Caco-2 (cell line): ENCODE results near the gene SAMD8. TPM values are rescaled to one million over a fixed set of nuclear protein-coding genes. Genes with fewer than 3 reads are reported as not detected.

Source experiments
- BruUV-seq: library from RNA; stranded (reverse); fragments of 400-500 nt; replicated peaks from 2 replicates; lab custom pipeline; 2021; lab: Mats Ljungman, UMichigan
- CTCF ChIA-PET: fragments of 300-600 bp; sonication (Branson Sonifier 250); formaldehyde crosslinking; loops from one replicate; lab custom pipeline; 2022; ENCODE audit warnings: antibody characterized with exemption; lab: Charles Lee
- POLR2A ChIA-PET: fragments of 300-600 bp; sonication (Branson Sonifier 250); formaldehyde crosslinking; loops from one replicate; lab custom pipeline; 2022; ENCODE audit warnings: antibody characterized with exemption; lab: Charles Lee
- DNase-seq, 2 experiments: peaks; one replicate each; pipeline versions ENCODE4 v3.0.0 to v3.0.0-alpha.2; 2020 to 2022
- H3K27me3 ChIP-seq: replicated peaks from 2 replicates; pipeline ENCODE4 v1.6.0; 2011; ENCODE audit warnings: low read length; ENCODE audit not compliant: control insufficient read depth, insufficient read depth
- H3K36me3 ChIP-seq: 2 replicates; pipeline ENCODE4 v1.5.1; 2011; ENCODE audit warnings: low read length; ENCODE audit not compliant: control insufficient read depth, insufficient read depth
- H3K4me1 ChIP-seq: fragments of 250-450 bp; sonication (Bioruptor Pico); 2 replicates; pipeline ENCODE4 v1.5.1; 2020; ENCODE audit warnings: mild to moderate bottlenecking
- H3K4me3 ChIP-seq: 2 replicates; pipeline ENCODE4 v1.5.1; 2011; ENCODE audit warnings: low read depth, mild to moderate bottlenecking, control low read depth, low read length
- H3K9me3 ChIP-seq: fragments of 250-450 bp; sonication (Bioruptor Pico); 2 replicates; pipeline ENCODE4 v1.5.1; 2020; ENCODE audit warnings: mild to moderate bottlenecking, moderate library complexity
- H3K27ac Mint-ChIP-seq: one replicate; pipeline ENCODE4 v1.8.0; 2022; ENCODE audit warnings: mixed read lengths; ENCODE audit not compliant: unreplicated experiment
- H3K27me3 Mint-ChIP-seq: one replicate; pipeline ENCODE4 v1.8.0; 2022; ENCODE audit warnings: mixed read lengths; ENCODE audit not compliant: insufficient read depth, unreplicated experiment
- H3K36me3 Mint-ChIP-seq: one replicate; pipeline ENCODE4 v1.8.0; 2022; ENCODE audit warnings: mild to moderate bottlenecking, mixed read lengths; ENCODE audit not compliant: insufficient read depth, unreplicated experiment
- H3K4me1 Mint-ChIP-seq: one replicate; pipeline ENCODE4 v1.8.0; 2022; ENCODE audit warnings: low read depth, mixed read lengths; ENCODE audit not compliant: unreplicated experiment
- H3K4me3 Mint-ChIP-seq: one replicate; pipeline ENCODE4 v1.8.0; 2022; ENCODE audit warnings: mild to moderate bottlenecking, moderate library complexity, mixed read lengths; ENCODE audit not compliant: unreplicated experiment
- H3K9me3 Mint-ChIP-seq: one replicate; pipeline ENCODE4 v1.8.0; 2022; ENCODE audit warnings: mixed read lengths; ENCODE audit not compliant: unreplicated experiment
- CTCF ChIP-seq, 2 experiments: fragments of 200-600 bp in 1 of 2; IDR thresholded peaks; 1 replicate in 1 of 2; 2 replicates in 1 of 2; pipeline versions ENCODE4 v1.5.1 to v1.8.0; 2011 to 2022; ENCODE audit warnings: antibody characterized with exemption in 1 of 2, control low read depth in 1 of 2, inconsistent platforms in 1 of 2, low read depth in 1 of 2, low read length in 1 of 2, mild to moderate bottlenecking in 1 of 2, moderate library complexity in 1 of 2; ENCODE audit not compliant: insufficient read depth in 1 of 2, severe bottlenecking in 1 of 2, unreplicated experiment in 1 of 2
- intact Hi-C: fragments of 100-400 bp; cut with micrococcal nuclease; formaldehyde crosslinking; loops from one replicate; pipeline ENCODE4 v1.10.0; 2022; ENCODE audit not compliant: unreplicated experiment
- total RNA-seq: library from RNA; stranded (reverse); gene quantifications from 2 replicates; pipeline ENCODE4 v1.2.3, GENCODE V29; 2022

Gene SAMD8
- total RNA-seq, 1 experiment from 2014 or later = 25.2 TPM

DNA sequence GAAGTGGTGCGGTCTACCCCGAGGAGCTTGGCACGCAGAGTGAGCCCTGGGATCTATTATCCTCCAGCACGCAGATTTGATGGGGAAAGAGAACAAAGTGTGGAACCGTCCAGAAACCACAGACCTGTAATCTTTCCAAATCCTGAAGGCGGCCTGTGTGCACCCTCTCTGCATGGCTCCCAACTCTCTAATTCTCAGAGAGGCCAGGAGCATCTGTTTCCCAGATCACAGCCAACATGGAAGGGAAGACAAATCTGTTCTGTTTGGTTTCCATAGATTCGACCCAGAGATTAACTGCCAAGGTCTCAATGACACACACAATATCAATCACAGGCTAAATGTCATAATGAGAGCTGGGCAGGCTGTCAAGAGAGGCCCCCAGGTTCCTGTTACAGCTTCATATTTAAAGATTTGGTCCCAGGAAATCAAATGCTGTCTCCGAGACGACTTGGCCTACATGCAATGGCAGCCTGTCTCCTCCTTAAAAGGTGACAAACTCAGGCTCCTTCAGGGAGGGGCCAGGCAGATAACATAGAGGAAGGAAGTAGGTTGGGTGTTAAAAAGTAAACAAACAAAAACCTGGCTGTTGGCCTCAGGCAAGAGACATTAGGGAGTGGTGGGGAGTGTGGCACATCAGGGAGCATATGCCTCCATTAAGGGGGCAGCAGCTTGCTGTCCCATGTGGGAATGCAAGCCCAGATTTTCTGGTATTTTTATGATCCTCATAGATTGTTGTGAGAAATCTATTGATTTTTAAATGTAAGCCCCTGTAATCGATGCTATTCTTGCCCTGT, 48.8 kb upstream of the SAMD8 start:
- H3K4me1 Mint-ChIP-seq = peaks cover 10% of the 10 kb centered on the region
- no peak overlapping the region for H3K4me3 Mint-ChIP-seq
- no peaks in the 10 kb centered on the region for H3K9me3 ChIP-seq
- no peak for TF ChIP-seq CTCF (IDR thresholded peaks at IDR 0.05; ENCODE audit: insufficient read depth in 1 of 2, low read depth in 1 of 2, low read length in 1 of 2, severe bottlenecking in 1 of 2, unreplicated experiment in 1 of 2)
- DNase-seq = no peak
- H3K27ac Mint-ChIP-seq = no peak overlapping the region
- H3K27me3 ChIP-seq = no peaks in the 10 kb centered on the region
- no peaks in the 10 kb centered on the region for H3K4me1 ChIP-seq
- intact Hi-C loops = no loop called here
- BruUV-seq = no TSS peak
- no peaks in the 10 kb centered on the region for H3K36me3 ChIP-seq
- no peaks in the 10 kb centered on the region for H3K9me3 Mint-ChIP-seq
- no peaks in the 10 kb centered on the region for H3K27me3 Mint-ChIP-seq
- CTCF ChIA-PET = interaction anchor here (0.5 to 0.6 kb wide), 2 partner anchors 37 to 172 kb away, joined by 3 to 4 read pairs; no protein-coding TSS in a partner anchor
- POLR2A ChIA-PET = no interaction called here
- H3K36me3 Mint-ChIP-seq = no peaks in the 10 kb centered on the region
- no peak overlapping the region for H3K4me3 ChIP-seq

- Histone ChIP-seq H3K36me3 (no peaks in the 10 kb centered on the region), H3K9me3 (no peaks in the 10 kb centered on the region), H3K4me1 (no peaks in the 10 kb centered on the region), H3K27me3 (no peaks in the 10 kb centered on the region), H3K4me3 (no peak overlapping the region)
- H3K4me3 Mint-ChIP-seq = no peak overlapping the region
- intact Hi-C loops = no loop called here
- TF ChIP-seq CTCF (IDR thresholded peaks at IDR 0.05; ENCODE audit: insufficient read depth in 1 of 2, low read depth in 1 of 2, low read length in 1 of 2, severe bottlenecking in 1 of 2, unreplicated experiment in 1 of 2) = no peak
- H3K36me3 Mint-ChIP-seq = no peaks in the 10 kb centered on the region
- H3K27me3 Mint-ChIP-seq = no peaks in the 10 kb centered on the region
- no peaks in the 10 kb centered on the region for H3K9me3 Mint-ChIP-seq
- peaks cover 8% of the 10 kb centered on the region for H3K4me1 Mint-ChIP-seq
- ChIA-PET CTCF (interaction anchor here (0.6 to 0.7 kb wide), 2 partner anchors 26 to 171 kb away, joined by 3 read pairs; no protein-coding TSS in a partner anchor), POLR2A (no interaction called here)
- no TSS peak for BruUV-seq
- no peak for DNase-seq
- no peak overlapping the region for H3K27ac Mint-ChIP-seq
Observed at GRCh38 chr10:75063461-75064230, 47.8 kb upstream of the SAMD8 start.

DNA sequence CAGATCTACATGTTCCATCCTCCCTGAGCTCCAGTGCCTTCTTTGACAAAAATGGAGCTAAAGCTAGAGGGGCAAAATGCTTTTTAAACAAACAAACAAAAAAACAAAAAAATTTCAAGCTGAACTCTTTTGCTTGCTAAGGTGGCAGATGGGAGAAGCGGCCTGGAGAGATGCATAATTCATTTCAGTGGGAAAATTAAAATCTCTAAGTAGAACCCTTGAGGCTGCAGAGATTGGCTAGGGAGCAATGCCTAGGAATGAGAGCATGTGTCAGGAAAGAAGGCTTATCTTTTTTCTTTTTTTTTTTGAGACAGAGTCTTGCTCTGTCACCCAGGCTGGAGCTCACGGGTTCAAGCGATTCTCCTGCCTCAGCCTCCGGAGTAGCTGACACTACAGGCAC, 46.4 kb upstream of the SAMD8 start:
- Mint-ChIP-seq H3K4me1 (no peaks in the 10 kb centered on the region), H3K27me3 (no peaks in the 10 kb centered on the region), H3K9me3 (no peaks in the 10 kb centered on the region), H3K4me3 (no peak overlapping the region), H3K27ac (no peak overlapping the region), H3K36me3 (no peaks in the 10 kb centered on the region)
- H3K9me3 ChIP-seq = no peaks in the 10 kb centered on the region
- H3K36me3 ChIP-seq = no peaks in the 10 kb centered on the region
- intact Hi-C loops = no loop called here
- DNase-seq = no peak
- no peak for TF ChIP-seq CTCF (IDR thresholded peaks at IDR 0.05; ENCODE audit: insufficient read depth in 1 of 2, low read depth in 1 of 2, low read length in 1 of 2, severe bottlenecking in 1 of 2, unreplicated experiment in 1 of 2)
- no peak overlapping the region for H3K4me3 ChIP-seq
- no TSS peak for BruUV-seq
- CTCF ChIA-PET = interaction anchor here (0.7 kb wide), 1 partner anchor 373 kb away, joined by 3 read pairs; no protein-coding TSS in a partner anchor
- H3K27me3 ChIP-seq = no peaks in the 10 kb centered on the region
- H3K4me1 ChIP-seq = no peaks in the 10 kb centered on the region
- POLR2A ChIA-PET = no interaction called here
